GM12891 (cell line): ENCODE results near the gene RNF14.

Experiments used
- PAX5 ChIP-seq: IDR thresholded peaks from 2 replicates; pipeline ENCODE4 v1.6.1; 2011; ENCODE audit warnings: low read length, moderate library complexity, mild to moderate bottlenecking; ENCODE audit not compliant: insufficient read depth, severe bottlenecking
- POLR2A ChIP-seq: IDR thresholded peaks from 2 replicates; pipeline ENCODE4 v1.6.1; 2011; ENCODE audit warnings: low read depth, low read length, control low read depth
- POLR2AphosphoS5 ChIP-seq: IDR thresholded peaks from 2 replicates; pipeline ENCODE4 v1.6.1; 2011; ENCODE audit warnings: low read depth, low read length, control low read depth
- POU2F2 ChIP-seq: IDR thresholded peaks from 2 replicates; pipeline ENCODE4 v1.6.1; 2011; ENCODE audit warnings: low read depth, mild to moderate bottlenecking, control low read depth, low read length, moderate library complexity
- SPI1 ChIP-seq: IDR thresholded peaks from 2 replicates; pipeline ENCODE4 v1.6.1; 2011; ENCODE audit warnings: low read depth, low read length, control low read depth
- TAF1 ChIP-seq: IDR thresholded peaks from 2 replicates; pipeline ENCODE4 v1.6.1; 2011; ENCODE audit warnings: low read depth, low read length, control low read depth

DNA sequence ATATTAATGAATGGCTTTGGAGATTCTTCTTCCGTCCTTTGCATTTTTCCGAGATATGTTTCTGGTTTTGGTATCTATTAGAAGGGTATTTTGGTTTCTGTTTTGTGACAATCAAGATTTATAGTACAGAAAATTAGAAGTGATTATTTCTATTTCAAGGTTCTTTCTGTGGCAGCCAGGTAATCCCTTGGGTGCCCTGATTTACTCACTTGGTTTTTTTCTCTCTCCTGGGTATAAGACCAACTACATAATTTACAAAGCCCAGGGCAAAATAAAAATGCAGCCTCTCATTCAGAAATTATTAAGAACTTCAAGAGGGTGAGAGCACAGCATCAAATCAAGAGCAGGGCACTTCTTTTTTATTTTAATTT lies 2.0 kb upstream of the RNF14 start:
- TF ChIP-seq PAX5 (no peak), POLR2AphosphoS5 (no peak), POLR2A (no peak), TAF1 (no peak), SPI1 (no peak), POU2F2 (no peak)
